Endothelial cell of umbilical vein (primary cell): ENCODE results near the gene DIPK1C. TPM values are rescaled to one million over a fixed set of nuclear protein-coding genes. Genes with fewer than 3 reads are reported as not detected.

ENCODE experiments used
- BruUV-seq: library from RNA; stranded (reverse); fragments of 400-500 nt; replicated peaks from 2 replicates; lab custom pipeline; 2021; lab: Mats Ljungman, UMichigan
- CTCF ChIA-PET: fragments of 300-600, 350-600 bp; sonication (Branson Sonifier 250); formaldehyde crosslinking; loops from one replicate; lab custom pipeline; 2021; ENCODE audit warnings: antibody characterized with exemption, inconsistent platforms; lab: Charles Lee
- POLR2A ChIA-PET: fragments of 300-600, 350-600 bp; sonication (Branson Sonifier 250); formaldehyde crosslinking; loops from one replicate; lab custom pipeline; 2021; ENCODE audit warnings: antibody characterized with exemption, inconsistent platforms; lab: Charles Lee
- DNase-seq: peaks from one replicate; pipeline ENCODE4 v3.0.0-alpha.2; 2011; ENCODE audit warnings: low read depth, low spot score
- FAIRE-seq: peaks from 2 replicates; lab custom pipeline; 2011; peaks lifted over from hg19 to GRCh38; lab: Jason Lieb, UNC
- H2AFZ ChIP-seq: 2 replicates; pipeline ENCODE4 v1.6.0; 2012; ENCODE audit warnings: low read depth, low read length, control low read depth, inconsistent platforms
- H3K27ac ChIP-seq: 2 replicates; pipeline ENCODE4 v1.5.1; 2011; ENCODE audit warnings: low read depth, mild to moderate bottlenecking, control low read depth, low read length, moderate library complexity; ENCODE audit not compliant: insufficient read depth
- H3K27me3 ChIP-seq, 2 experiments: 2 replicates each; pipeline versions ENCODE4 v1.6.0 to v1.6.1; 2011; ENCODE audit warnings: low read length in 2 of 2, mixed read lengths in 1 of 2; ENCODE audit not compliant: control insufficient read depth in 2 of 2, insufficient read depth in 2 of 2
- H3K36me3 ChIP-seq, 2 experiments: 2 replicates in 1 of 2; 3 replicates in 1 of 2; pipeline ENCODE4 v1.5.1; 2011; ENCODE audit warnings: low read length in 2 of 2, mild to moderate bottlenecking in 1 of 2, moderate library complexity in 1 of 2; ENCODE audit not compliant: control insufficient read depth in 2 of 2, insufficient read depth in 2 of 2; ENCODE audit errors: extremely low read depth in 1 of 2
- H3K4me1 ChIP-seq: 3 replicates; pipeline ENCODE4 v1.5.1; 2011; ENCODE audit warnings: mild to moderate bottlenecking, low read length; ENCODE audit not compliant: control insufficient read depth, insufficient read depth; ENCODE audit errors: extremely low read depth
- H3K4me2 ChIP-seq: 2 replicates; pipeline ENCODE4 v1.6.1; 2011; ENCODE audit warnings: low read length, control low read depth, mixed read lengths; ENCODE audit not compliant: insufficient read depth
- H3K4me3 ChIP-seq, 3 experiments: fragments of 200-600 bp in 1 of 3; sonication (generic), shearing (Covaris generic) in 1 of 3; replicated peaks in 1 of 3; 2 replicates each; pipeline ENCODE4 v1.5.1; 2011 to 2016; ENCODE audit warnings: control low read depth in 3 of 3, low read length in 3 of 3, mild to moderate bottlenecking in 2 of 3, inconsistent platforms in 1 of 3, low read depth in 1 of 3, moderate library complexity in 1 of 3; ENCODE audit not compliant: insufficient read depth in 1 of 3
- H3K79me2 ChIP-seq: 2 replicates; pipeline ENCODE4 v1.6.0; 2012; ENCODE audit warnings: low read length, inconsistent platforms; ENCODE audit not compliant: control insufficient read depth, insufficient read depth
- H3K9ac ChIP-seq: replicated peaks from 2 replicates; pipeline ENCODE3; 2011; ENCODE audit warnings: low read length, control low read depth; ENCODE audit not compliant: insufficient read depth; ENCODE audit errors: extremely low read depth
- H3K9me1 ChIP-seq: replicated peaks from 3 replicates; pipeline ENCODE4 v1.6.0; 2011; ENCODE audit warnings: mild to moderate bottlenecking, low read length; ENCODE audit not compliant: control insufficient read depth, insufficient read depth; ENCODE audit errors: extremely low read depth
- H3K9me3 ChIP-seq: replicated peaks from 2 replicates; pipeline ENCODE4 v1.5.1; 2012; ENCODE audit warnings: low read length, inconsistent platforms; ENCODE audit not compliant: control insufficient read depth, insufficient read depth
- H4K20me1 ChIP-seq: replicated peaks from 2 replicates; pipeline ENCODE3; 2011; ENCODE audit warnings: mild to moderate bottlenecking, low read length; ENCODE audit not compliant: control insufficient read depth, insufficient read depth; ENCODE audit errors: extremely low read depth
- EZH2 ChIP-seq: IDR thresholded peaks from 2 replicates; pipeline ENCODE4 v1.6.1; 2012; ENCODE audit warnings: borderline replicate concordance, low read depth, mild to moderate bottlenecking, moderate library complexity, low read length, inconsistent platforms; ENCODE audit not compliant: severe bottlenecking
- FOS ChIP-seq: IDR thresholded peaks from 2 replicates; pipeline ENCODE4 v1.6.1; 2011; ENCODE audit warnings: mild to moderate bottlenecking, low read length, moderate library complexity, borderline replicate concordance; ENCODE audit not compliant: insufficient read depth
- GATA2 ChIP-seq: IDR thresholded peaks from 2 replicates; pipeline ENCODE4 v1.7.0; 2011; ENCODE audit warnings: low read depth, mild to moderate bottlenecking, moderate library complexity, mixed read lengths, low read length; ENCODE audit not compliant: insufficient read length, insufficient read depth
- JUN ChIP-seq: IDR thresholded peaks from 2 replicates; pipeline ENCODE4 v1.6.1; 2011; ENCODE audit warnings: borderline replicate concordance, low read depth; ENCODE audit not compliant: insufficient read length, insufficient read depth
- MYC ChIP-seq: IDR thresholded peaks from one replicate; pipeline ENCODE4 v1.6.1; 2011; ENCODE audit warnings: mild to moderate bottlenecking, low read depth, low read length
- POLR2A ChIP-seq: IDR thresholded peaks from 2 replicates; pipeline ENCODE4 v1.6.1; 2012; ENCODE audit warnings: low read depth, mild to moderate bottlenecking, control low read depth, low read length
- POLR2AphosphoS5 ChIP-seq: IDR thresholded peaks from 2 replicates; pipeline ENCODE4 v1.6.1; 2012; ENCODE audit warnings: low read depth, mild to moderate bottlenecking, control low read depth, low read length, moderate library complexity; ENCODE audit not compliant: insufficient read depth
- dilution Hi-C: fragments of 300-500 bp; cut with MboI; formaldehyde crosslinking; loops from one replicate; pipeline ENCODE4 v1.15.0; 2019; ENCODE audit warnings: low sequenced_read_pairs; ENCODE audit not compliant: extremely low pct_ligation_motif_present
- intact Hi-C: fragments of 100-400 bp; cut with micrococcal nuclease; formaldehyde crosslinking; loops from one replicate; pipeline ENCODE4 v1.10.0; 2022
- polyA plus RNA-seq, 4 experiments: library from polyadenylated mRNA; depleted of rRNA in 3 of 4; stranded (reverse) in 3 of 4; unstranded in 1 of 4; fragments of >200 nt; gene quantifications; 2 replicates each; pipeline versions ENCODE4 v1.2.1 to v1.2.3, GENCODE V29; 2011 to 2012; ENCODE audit warnings: missing spikeins in 1 of 4
- total RNA-seq: library from RNA; stranded (reverse); gene quantifications from 2 replicates; pipeline ENCODE4 v1.2.3, GENCODE V29; 2021
- TF ChIP-seq, protein P1 (sequence below), 2 donors: IDR thresholded peaks; 1 replicate in 1 of 2; 2 replicates in 1 of 2; pipeline ENCODE4 v1.5.1; 2011; ENCODE audit warnings: low read length in 2 of 2, mild to moderate bottlenecking in 2 of 2, moderate library complexity in 2 of 2, control low read depth in 1 of 2, inconsistent platforms in 1 of 2, low read depth in 1 of 2; ENCODE audit not compliant: insufficient read depth in 1 of 2; ENCODE audit errors: extremely low read depth in 1 of 2
- TF ChIP-seq, protein P2 (sequence below): IDR thresholded peaks from 2 replicates; pipeline ENCODE4 v1.6.1; 2011; ENCODE audit not compliant: insufficient read depth, insufficient read length

The DIPK1C gene
- total and polyA plus RNA-seq, 2 donors (not counting 3 experiments of a cell fraction or from before 2014, with no cell fraction given), result not detected

DNA sequence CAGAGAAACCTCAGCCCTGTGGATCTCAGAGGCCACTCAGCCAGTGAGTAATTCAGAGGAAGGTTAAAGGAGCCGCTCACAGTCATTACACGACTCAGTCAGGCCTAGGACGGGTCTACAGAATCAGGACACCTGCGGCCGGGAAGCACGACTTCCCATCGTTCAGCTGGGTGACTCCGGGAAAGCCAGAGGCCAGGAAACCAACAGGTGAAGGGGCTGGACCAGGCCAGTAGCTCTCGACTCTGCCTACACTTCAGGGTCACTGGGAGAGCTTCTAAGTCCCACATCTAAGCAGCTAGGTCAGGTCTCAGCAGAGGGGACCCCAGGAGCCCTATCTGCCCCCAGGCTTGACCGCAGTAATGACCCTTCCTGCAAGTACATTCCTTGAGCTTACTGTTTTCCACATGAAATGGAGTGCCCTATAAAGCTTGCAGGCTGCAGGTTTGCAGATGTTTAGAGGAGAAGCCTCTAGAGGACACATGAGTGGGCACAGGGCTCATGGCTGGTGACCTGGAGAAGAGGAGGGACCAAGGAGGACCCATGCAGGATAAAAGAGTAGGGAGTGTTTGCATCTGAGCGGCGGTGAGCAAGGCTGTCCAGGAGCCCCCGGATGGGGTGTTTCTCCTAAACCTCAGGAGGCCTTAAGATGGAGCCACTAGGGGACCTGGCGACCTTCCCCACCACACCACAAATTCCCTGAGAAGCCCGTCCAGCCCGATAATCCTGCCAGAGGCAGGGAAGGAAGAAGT is 9.5 kb downstream of the DIPK1C start:
- H3K4me1 ChIP-seq, result no peaks in the 10 kb centered on the region
- no peak overlapping the region for H3K4me2 ChIP-seq
- H3K79me2 ChIP-seq, result no peaks in the 10 kb centered on the region
- intact Hi-C loops, result no loop called here
- H3K27me3 ChIP-seq, result no peaks in the 10 kb centered on the region
- H3K27ac ChIP-seq, result no peak overlapping the region
- H3K36me3 ChIP-seq, result no peaks in the 10 kb centered on the region
- dilution Hi-C loops, result no loop called here
- no peak overlapping the region for H2AFZ ChIP-seq
- ChIA-PET POLR2A (no interaction called here), CTCF (no interaction called here)
- no TSS peak for BruUV-seq
- H3K9me1 ChIP-seq, result no peaks in the 10 kb centered on the region
- H3K9ac ChIP-seq, result no peak overlapping the region
- no peaks in the 10 kb centered on the region for H3K9me3 ChIP-seq
- no peak for FAIRE-seq
- DNase-seq, result no peak
- no peaks in the 10 kb centered on the region for H4K20me1 ChIP-seq
- no peak overlapping the region for H3K4me3 ChIP-seq
- TF ChIP-seq POLR2A (no peak), GATA2 (no peak), MYC (no peak), FOS (no peak), POLR2AphosphoS5 (no peak), JUN (no peak), EZH2 (no peak)
- TF ChIP-seq, protein P1, sequence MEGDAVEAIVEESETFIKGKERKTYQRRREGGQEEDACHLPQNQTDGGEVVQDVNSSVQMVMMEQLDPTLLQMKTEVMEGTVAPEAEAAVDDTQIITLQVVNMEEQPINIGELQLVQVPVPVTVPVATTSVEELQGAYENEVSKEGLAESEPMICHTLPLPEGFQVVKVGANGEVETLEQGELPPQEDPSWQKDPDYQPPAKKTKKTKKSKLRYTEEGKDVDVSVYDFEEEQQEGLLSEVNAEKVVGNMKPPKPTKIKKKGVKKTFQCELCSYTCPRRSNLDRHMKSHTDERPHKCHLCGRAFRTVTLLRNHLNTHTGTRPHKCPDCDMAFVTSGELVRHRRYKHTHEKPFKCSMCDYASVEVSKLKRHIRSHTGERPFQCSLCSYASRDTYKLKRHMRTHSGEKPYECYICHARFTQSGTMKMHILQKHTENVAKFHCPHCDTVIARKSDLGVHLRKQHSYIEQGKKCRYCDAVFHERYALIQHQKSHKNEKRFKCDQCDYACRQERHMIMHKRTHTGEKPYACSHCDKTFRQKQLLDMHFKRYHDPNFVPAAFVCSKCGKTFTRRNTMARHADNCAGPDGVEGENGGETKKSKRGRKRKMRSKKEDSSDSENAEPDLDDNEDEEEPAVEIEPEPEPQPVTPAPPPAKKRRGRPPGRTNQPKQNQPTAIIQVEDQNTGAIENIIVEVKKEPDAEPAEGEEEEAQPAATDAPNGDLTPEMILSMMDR (IDR thresholded peaks at IDR 0.05; ENCODE audit: extremely low read depth in 1 of 2, insufficient read depth in 1 of 2, low read depth in 1 of 2, low read length in 2 of 2), result no peak
- TF ChIP-seq, protein P2, sequence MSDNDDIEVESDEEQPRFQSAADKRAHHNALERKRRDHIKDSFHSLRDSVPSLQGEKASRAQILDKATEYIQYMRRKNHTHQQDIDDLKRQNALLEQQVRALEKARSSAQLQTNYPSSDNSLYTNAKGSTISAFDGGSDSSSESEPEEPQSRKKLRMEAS, result no peak
